DMS 273 treated with DMSO at 0.1 percent for 48 hours (cell line): ENCODE measurements around the gene SIN3B.
"Not testable (repeated sequence)": the region's sequence is repeated elsewhere in the genome, so short reads cannot be mapped to it uniquely, and the experiment has no call there.

Source experiments
- DNase-seq: peaks from one replicate; lab custom pipeline; 2025; lab: John Stamatoyannopoulos, UW

The SIN3B gene, protein sequence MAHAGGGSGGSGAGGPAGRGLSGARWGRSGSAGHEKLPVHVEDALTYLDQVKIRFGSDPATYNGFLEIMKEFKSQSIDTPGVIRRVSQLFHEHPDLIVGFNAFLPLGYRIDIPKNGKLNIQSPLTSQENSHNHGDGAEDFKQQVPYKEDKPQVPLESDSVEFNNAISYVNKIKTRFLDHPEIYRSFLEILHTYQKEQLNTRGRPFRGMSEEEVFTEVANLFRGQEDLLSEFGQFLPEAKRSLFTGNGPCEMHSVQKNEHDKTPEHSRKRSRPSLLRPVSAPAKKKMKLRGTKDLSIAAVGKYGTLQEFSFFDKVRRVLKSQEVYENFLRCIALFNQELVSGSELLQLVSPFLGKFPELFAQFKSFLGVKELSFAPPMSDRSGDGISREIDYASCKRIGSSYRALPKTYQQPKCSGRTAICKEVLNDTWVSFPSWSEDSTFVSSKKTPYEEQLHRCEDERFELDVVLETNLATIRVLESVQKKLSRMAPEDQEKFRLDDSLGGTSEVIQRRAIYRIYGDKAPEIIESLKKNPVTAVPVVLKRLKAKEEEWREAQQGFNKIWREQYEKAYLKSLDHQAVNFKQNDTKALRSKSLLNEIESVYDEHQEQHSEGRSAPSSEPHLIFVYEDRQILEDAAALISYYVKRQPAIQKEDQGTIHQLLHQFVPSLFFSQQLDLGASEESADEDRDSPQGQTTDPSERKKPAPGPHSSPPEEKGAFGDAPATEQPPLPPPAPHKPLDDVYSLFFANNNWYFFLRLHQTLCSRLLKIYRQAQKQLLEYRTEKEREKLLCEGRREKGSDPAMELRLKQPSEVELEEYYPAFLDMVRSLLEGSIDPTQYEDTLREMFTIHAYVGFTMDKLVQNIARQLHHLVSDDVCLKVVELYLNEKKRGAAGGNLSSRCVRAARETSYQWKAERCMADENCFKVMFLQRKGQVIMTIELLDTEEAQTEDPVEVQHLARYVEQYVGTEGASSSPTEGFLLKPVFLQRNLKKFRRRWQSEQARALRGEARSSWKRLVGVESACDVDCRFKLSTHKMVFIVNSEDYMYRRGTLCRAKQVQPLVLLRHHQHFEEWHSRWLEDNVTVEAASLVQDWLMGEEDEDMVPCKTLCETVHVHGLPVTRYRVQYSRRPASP

GRCh38 chr19:16829010-16829821, at the start of gene SIN3B:
SIN3B (plus strand) TSS chr19:16829398; CDS start chr19:16829421, 23 bp downstream.
- peak; percentile 46 for DNase-seq

GRCh38 chr19:16779539-16780163, 49.5 kb upstream of the SIN3B start:
- DNase-seq: no peak

- DNase-seq: no peak
Observed at GRCh38 chr19:16782719-16783118, 46.5 kb upstream of the SIN3B start.

GRCh38 chr19:16788479-16788878, 40.7 kb upstream of the SIN3B start:
- DNase-seq: no peak

GRCh38 chr19:16789238-16789637, 40.0 kb upstream of the SIN3B start:
- no peak for DNase-seq

- DNase-seq: no peak
Observed at GRCh38 chr19:16790051-16790450, 39.1 kb upstream of the SIN3B start.

- no peak for DNase-seq
Observed at GRCh38 chr19:16791942-16792341, 37.3 kb upstream of the SIN3B start.

GRCh38 chr19:16794456-16795441, 34.4 kb upstream of the SIN3B start:
- no peak for DNase-seq

DNA sequence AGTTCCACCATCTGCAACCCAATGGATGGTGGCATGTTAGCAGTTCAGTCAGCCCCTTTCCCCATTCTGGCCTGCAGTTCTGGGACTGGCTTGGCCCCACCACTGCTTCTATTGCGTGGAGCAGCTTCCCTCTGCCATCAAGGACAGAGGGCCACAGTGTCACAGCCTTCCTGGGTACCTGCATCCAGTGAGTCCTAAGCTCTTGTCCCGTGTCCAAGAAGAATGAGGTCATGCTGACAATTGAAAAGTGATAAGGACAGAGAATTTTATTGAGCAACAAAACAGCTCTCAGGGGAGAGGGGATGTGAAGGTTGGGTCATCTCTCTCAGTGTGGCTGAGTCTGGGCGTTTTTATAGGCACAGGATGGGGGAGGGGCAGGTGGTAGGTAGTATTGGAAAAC, 33.5 kb upstream of the SIN3B start:
- no peak for DNase-seq

- DNase-seq: no peak
Observed at GRCh38 chr19:16797876-16798275, 31.3 kb upstream of the SIN3B start.

DNA sequence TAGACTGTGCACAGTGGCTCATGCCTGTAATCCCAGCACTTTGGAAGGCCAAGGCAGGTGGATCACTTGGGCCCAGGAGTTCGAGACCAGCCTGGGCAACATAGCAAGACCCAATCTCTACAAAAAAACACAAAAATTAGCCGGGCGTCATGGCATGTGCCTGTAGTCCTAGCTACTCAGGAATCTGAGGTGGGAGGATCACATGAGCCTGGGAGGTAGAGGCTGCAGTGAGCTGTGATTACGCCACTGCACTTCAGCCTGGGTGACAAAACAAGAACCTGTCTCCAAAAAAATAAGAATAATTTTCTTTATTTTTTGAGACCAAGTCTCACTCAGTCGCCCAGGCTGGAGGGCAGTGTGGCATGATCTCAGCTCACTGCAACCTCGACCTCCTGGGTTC, 30.9 kb upstream of the SIN3B start:
- DNase-seq: not testable (repeated sequence)

DNA sequence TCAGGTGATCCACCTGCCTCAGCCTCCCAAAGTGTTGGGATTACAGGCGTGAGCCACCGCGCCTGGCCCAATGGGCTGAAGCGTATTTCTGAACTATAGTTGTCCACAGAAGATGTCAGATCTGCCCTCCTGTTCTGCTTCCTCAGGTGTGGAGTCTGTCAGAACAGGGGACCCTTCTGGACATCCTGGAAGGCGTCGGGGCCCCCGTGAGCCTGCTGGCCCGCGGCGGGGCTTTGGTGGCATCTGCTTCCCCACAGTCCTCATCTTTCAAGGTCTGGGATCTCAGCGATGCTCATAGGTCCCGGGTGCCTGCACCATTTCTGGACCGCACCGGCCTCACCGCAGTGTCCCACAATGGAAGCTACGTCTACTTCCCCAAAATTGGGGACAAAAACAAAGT, 29.5 kb upstream of the SIN3B start:
- DNase-seq: no peak

GRCh38 chr19:16801600-16802013, 27.6 kb upstream of the SIN3B start:
- DNase-seq: no peak

DNA sequence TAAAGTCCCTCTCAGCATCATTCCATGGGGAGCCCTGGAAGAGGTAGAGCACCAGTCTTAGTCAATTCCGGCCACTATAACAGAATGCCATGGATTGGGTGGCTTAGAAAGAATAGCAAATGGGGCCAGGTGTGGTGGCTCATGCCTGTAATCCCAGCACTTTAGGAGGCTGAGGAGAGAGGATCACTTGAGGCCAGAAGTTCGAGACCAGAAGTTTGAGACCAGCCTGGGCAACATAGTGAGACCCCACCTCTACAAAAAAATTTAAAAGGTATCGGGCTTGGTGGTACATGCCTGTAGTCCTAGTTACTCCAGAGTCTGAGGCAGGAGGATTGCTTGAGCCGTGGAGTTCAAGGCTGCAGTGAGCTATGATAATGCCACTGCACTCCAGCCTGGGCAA, 25.0 kb upstream of the SIN3B start:
- no peak for DNase-seq

DNA sequence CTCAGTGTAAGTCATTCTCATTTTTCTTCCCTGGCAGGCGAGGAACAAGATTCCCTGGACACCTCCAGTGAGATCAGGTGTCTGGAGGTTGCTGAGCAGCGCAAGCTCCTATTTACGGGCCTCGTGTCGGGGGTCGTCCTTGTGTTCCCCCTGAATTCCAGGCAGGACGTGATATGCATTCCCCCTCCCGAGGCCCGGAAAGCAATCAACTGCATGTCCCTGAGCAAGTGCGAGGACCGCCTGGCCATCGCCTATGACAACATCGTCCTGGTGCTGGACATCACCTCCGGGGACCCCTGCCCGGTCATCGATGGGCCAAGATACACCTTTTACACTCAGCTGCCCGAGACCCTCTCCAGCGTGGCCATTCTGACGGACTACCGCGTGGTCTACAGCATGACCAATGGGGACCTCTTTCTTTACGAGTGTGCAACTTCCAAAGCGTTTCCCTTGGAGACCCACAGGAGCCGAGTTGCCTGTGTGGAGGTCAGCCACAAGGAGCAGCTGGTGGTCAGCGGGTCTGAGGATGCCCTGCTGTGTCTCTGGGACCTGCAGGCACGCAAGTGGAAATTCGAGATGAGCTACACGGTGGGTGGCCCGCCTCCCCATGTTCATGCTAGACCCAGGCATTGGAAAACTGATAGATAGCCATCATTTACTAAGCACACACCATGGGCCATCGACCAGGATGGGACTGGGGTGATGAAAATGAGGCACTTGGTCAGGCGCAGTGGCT, 21.5 kb upstream of the SIN3B start:
- no peak for DNase-seq

- no peak for DNase-seq
Observed at GRCh38 chr19:16814526-16815100, 14.6 kb upstream of the SIN3B start.

DNA sequence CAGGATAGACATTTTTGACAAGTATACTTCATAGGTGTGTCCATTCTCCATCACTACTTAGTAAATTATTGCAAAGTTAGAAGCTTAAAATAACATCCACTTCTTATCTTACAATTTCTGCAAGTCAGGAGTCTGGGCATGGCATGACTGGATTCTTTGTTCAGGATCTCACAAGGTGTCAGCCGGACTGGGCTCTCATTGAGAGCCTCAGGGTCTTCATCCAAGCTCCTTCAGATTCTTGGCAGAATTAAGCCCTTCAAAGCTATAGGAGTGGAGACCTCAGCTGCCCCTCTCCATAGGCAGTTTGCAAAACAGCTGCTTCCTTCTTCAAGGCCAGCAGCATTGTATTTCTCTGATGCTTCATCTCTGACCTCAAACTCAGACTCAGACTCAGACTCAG, 9.1 kb upstream of the SIN3B start:
- DNase-seq: no peak

- no peak for DNase-seq
Observed at GRCh38 chr19:16821081-16821480, 8.1 kb upstream of the SIN3B start.

GRCh38 chr19:16822648-16823047, 6.5 kb upstream of the SIN3B start:
- no peak for DNase-seq
